Umbilical cord (tissue), 2 donors: ENCODE measurements around the gene DIS3L2. TPM values are rescaled to one million over a fixed set of nuclear protein-coding genes. Genes with fewer than 3 reads are reported as not detected.

ENCODE experiments used
- DNase-seq: peaks from one replicate; pipeline ENCODE4 v3.0.0-alpha.2; 2015; ENCODE audit warnings: low spot score
- total RNA-seq: library from RNA; depleted of rRNA; stranded (reverse); fragments of >200 nt; gene quantifications from one replicate; pipeline ENCODE4 v1.2.3, GENCODE V29; 2014; ENCODE audit warnings: low replicate concordance; ENCODE audit not compliant: insufficient read depth

DIS3L2 gene
- total RNA-seq, 1 donor from 2014 or later = 46.0 TPM

DNA sequence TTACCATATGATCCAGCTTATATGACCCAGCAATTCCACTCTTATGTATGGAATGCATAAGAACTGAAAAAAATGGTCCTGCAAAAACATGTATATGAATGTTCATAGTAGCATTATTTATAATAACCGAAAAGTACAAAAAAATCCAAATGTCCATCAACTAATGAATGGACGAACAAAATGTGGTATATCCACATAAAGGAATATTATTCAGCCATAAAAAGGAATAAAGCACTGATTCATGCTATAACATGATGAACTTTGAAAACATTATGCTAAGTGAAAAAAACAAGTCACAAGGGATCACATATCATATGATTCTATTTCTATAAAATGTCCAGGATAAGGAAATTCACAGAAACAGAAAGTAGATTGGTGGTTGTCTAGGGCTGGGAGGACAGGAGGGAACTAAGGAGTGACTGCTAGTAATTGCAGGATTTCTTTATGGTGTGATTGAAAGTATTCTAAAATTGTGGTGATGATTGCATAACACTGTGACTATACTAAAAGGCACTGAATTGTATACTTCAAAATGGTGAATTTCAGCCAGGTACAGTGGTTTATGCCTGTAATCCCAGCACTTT, 10.0 kb upstream of the DIS3L2 start:
- no peak for DNase-seq

GRCh38 chr2:231955758-231956472, 5.6 kb upstream of the DIS3L2 start:
- DNase-seq = no peak

GRCh38 chr2:231957913-231958763, 3.4 kb upstream of the DIS3L2 start:
- DNase-seq = no peak

- no peak for DNase-seq
Measured at GRCh38 chr2:231960810-231961348, 634 bp upstream of the DIS3L2 start.

DNA sequence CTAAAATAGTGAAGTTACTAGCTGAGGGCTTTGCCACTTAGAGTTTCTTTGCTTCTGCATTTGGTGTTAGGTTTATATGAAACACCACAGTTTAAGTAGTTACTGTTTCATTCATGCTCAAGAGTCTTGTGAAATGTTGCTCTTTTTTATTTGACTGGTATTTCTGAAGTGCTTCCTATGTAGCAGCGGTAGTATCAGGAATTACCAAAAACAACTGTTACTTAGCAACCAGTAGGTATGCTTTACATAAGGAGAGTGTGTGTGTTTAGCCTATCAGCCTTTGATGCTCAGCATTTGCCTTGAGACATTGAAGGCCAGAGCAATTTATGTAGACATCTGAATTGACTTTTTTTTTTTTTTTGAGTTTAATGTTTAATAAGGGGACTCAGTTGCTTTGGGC, 3.6 kb downstream of the DIS3L2 start:
- no peak for DNase-seq

GRCh38 chr2:231966886-231967285, 5.4 kb downstream of the DIS3L2 start:
- no peak for DNase-seq

DNA sequence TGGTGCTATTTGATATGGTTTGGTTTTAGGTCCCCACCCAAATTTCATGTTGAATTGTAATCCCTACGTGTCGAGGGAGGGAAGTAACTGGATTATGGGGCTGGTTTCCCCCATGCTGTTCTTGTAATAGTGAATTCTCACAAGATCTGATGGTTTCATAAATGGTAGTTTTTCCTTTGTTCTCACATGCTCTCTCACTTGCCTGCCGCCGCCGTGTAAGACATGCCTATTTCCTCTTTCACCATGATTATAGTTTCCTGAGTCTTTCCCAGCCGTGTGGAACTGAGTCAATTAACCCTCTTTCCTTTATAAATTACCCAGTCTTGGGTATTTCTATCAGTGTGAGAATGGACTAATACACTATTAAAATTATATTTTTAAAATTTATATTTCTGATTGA, 7.3 kb downstream of the DIS3L2 start:
- no peak for DNase-seq

GRCh38 chr2:231970461-231970860, 8.9 kb downstream of the DIS3L2 start:
- DNase-seq = no peak

DNA sequence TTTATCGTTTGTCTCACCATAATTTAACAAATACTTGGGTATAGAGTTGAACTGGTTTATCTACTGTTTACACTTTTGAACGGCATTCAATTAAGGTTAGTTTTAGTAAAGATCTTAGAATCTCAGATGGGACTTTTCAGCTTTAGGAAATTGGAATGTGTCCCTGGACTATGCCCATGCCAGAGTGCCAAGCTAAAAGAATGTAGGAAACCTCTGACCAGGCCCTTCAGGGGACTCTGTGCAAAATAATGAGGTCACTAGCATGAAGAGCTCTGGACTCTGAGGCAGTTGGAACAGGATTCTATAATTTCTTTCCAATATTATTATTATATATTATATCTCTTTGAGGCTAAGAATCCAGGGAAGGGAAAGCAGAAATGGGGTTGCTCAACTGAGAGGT, 13.5 kb downstream of the DIS3L2 start:
- DNase-seq = no peak

DNA sequence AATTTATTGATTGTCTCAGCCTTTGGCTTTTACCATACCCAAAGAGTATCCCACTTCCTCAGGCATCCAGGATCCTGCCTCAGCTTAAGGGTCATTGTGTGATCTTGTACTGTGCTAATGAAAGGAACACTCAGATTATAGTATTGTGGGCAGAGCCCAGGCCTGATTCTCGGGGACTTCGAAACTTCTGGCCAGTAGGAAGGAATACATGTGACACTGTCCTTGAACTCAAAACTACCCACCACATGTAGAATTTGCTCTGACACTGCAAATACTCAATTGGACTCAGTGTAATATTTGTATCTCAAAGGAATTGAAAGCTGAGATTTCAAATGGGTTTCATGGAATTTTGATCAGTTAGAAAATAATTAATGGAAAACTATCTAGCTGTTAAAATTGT, 15.9 kb downstream of the DIS3L2 start:
- DNase-seq = no peak

DNA sequence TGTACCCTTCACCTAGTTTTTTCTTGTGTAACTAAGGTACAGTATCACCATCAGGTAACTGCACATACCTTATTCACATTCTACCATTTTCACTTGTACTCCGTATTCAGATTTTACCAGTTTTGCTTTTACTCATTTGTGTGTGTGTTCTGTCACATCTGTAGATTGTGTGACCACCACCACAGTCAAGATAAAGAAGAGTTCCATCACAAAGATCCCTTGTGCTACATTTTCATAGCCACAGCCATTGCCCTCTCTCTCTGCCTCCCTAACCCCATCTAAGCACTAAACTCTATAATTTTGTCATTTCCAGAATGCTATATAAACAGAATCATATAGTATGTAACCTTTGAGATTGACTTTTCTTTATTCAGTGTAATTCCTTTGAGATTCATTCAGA, 23.5 kb downstream of the DIS3L2 start:
- DNase-seq = no peak

- DNase-seq = no peak
Measured at GRCh38 chr2:231985823-231986261, 24.3 kb downstream of the DIS3L2 start.

DNA sequence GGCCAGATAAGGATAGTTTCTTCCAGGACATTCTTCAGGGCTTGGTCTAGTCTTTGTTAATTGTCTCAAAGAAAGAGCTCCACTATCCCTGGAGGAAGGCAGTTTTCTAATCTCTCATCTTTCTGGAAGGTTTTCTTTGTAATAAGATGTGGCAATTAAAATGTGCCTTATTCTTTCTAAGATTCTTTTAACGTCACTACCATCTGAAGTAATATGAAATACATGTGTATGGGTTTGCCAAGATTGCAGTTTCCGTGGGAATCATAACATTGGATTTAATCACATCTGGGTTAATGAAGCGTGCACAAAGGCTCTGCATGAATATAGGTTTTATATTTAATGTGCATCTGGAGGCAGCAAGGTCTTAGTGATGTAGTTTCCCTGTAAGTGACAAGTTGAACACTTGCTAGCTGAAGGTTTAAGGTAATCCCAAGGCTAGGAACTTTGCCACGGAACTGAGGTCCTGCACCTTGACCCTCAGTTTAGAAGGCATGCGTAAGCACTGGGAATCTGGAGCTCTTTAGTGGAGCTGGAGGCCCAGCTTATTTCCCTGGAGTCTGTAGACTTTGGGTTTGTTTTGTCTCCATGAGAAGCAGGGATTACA, 25.7 kb downstream of the DIS3L2 start:
- no peak for DNase-seq

DNA sequence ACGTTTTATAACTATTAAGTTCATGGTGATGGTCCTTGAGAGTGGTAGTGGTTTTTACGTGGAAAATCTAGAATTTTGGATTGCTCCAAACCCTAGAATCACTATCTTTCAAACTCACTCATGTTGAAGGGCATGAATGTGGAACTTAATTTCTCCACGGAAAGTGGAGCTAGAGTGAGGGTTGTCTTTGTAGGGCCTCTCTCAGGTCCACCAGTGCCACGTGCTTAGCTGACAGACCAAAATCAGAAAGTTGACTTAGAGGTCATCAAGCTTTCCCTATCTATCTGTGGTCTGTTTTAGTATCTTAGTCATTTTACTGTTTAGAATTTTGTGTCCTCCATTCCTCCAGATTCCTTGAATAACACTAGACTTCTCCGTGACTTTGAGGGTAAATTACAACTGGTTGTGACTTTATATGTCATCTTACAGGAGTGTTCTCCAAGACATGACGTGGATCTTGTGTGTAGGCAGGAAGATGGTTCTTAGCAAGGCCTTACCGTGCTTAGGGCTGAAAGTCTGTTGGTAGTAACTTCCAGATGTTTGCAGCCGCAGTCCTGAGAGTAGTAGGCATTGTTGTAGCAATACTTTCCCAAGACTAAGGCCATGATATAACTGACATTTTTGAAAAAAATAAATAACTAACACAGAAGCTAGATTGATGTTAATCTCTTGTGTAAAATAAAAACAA, 26.8 kb downstream of the DIS3L2 start:
- DNase-seq = no peak

- no peak for DNase-seq
Measured at GRCh38 chr2:231991664-231992063, 30.2 kb downstream of the DIS3L2 start.

DNA sequence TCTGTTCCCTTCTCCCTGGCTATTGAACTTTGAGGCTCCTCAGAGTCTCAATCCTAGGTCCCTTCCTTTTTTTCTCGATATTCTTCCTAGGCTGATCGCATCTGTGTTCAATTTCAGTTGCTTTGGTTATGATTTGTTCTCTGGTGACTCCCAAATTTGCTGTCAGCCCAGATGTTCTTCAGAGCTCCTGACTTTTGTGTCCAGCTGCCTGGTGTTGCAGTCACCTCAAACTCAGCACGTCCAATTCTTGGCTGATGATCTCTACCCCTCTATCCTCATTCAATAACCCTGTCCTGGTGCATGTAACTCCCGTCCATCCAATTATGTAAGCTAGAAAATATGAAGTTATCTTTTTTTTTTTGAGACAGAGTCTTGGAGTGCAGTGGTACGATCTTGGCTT, 31.4 kb downstream of the DIS3L2 start:
- DNase-seq = no peak

GRCh38 chr2:231996797-231997540, 35.5 kb downstream of the DIS3L2 start:
- no peak for DNase-seq

DNA sequence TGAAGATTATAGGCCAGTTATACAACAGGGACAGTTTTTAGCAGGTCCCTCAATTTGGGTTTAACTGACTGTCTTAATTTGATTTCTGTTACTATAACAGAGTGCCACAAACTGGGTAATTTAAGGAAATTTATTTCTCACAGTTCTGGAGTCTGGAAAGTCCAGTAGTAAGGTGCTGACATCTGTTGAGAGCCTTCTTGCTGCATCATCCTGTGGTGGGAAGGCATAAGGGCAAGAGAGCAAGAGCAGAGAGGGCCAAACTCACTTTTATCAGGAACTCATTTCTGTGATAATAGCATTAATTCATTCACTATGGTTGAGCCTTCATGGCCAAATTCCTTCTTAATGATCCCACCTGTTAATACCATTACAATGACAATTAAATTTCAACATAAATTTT, 36.5 kb downstream of the DIS3L2 start:
- DNase-seq = no peak

GRCh38 chr2:232000439-232000838, 38.9 kb downstream of the DIS3L2 start:
- no peak for DNase-seq

GRCh38 chr2:232001073-232001472, 39.6 kb downstream of the DIS3L2 start:
- DNase-seq = no peak

DNA sequence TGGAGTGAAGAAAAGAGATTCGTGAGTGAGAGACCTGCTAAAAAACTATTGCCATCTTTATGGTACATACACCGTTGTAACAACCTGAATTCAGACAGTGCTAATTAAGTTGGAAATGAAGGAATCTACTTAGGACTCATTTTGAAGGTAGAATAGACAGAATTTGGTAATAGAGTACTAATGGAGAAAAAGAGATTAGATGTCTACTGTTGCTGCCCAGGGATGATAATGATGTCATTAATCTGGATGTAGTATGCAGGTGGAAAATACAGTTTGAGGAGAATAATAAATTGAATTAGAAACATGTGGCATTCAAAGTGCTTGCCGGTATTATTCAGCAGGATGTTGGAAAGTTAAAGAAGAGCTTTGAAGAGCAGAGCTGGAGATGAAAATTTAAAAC, 44.7 kb downstream of the DIS3L2 start:
- no peak for DNase-seq
